ENCODE results near the gene MRPS6.

The MRPS6 gene

DNA sequence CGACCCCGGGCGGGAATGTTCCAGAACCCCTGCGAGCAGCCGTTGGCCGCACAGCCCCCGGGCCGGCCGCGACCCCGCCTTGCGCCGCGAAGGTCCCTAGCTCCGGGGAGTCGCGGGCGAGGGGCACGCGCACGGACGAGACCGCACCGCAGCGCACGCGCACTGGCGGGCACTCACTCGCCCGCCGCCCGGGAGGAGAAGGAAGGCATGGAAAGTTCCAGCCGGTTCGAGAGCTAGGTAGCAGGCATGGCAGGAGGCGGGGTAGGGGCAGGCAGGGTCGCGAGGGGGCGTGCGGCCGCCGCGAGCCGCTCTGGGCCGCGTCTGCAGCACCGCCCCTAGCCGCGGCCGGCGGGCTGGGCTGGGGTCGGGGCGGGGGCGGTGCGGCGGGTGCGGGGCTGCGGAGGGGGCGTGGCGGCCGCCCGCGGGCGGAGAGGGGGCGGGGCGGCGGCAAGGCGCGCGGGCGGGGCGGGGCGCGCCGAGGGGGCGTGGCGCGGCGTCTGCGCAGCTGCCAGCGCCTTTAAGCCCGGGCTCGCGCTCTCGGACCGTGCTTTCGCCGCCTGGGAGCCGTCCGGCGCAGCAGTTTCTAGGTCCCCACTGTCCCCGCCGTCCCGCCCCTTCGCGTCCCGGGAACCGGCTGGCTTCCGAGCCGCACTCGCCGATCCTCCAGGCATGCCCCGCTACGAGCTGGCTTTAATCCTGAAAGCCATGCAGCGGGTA, at the start of gene MRPS6, which contains the start of gene SLC5A3:
TSS of gene MRPS6 (plus strand) at position 547 of the 717 bp plus-strand sequence. CDS start at position 670, 123 bp downstream.
TSS of gene SLC5A3 (plus strand) at position 547 of the 717 bp plus-strand sequence. CDS start 21,621 bp downstream, outside the sequence.
- DNase-seq, result peak; percentile 90

DNA sequence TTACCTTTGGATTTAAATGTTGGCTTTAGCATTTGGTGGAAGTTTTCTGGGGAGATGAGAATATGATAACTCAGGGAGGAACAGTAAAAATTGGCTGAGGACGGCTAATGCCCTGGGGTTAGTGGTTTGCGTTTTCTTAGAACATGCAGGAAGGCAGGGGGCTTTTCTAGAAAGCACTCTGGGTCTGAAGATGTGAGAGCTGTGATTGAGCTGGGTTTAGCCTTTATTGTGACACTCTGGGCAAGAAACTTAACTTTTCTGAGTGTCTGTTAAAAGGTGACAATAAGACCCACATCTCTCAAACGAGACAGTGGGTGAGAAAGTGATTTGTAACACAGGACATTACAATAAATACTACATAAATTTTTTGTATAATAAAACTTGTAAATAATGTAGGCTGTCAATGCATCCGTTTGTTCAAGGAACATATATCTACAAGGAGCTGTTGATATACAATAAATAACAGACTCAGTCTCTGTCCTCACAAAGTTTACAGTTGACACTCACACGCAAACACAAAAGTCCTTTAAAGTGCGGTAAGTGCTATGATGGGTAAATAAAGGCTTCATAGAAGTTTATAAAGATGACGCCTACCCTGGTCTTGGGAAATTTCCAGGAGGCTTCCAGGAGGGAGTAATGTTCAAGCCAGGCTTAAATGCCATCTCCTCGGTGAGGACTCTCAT, 49.5 kb upstream of the MRPS6 start:
- no peak for DNase-seq

DNA sequence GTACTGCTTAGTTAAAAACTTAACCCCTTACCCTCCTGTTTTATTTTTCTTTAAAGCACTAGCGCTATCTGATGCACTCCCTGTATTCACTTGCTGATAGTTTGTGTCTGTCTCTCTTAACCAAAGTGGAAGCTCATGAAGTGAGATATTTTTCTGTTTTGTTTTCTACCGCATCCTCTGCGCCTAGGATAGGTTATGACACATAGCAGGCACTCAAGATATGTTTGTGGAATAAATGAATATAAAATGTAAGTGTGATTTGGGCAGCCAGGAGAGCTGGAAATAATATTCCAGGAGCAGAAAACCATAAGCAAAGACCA, 49.0 kb upstream of the MRPS6 start:
- DNase-seq, result no peak

DNA sequence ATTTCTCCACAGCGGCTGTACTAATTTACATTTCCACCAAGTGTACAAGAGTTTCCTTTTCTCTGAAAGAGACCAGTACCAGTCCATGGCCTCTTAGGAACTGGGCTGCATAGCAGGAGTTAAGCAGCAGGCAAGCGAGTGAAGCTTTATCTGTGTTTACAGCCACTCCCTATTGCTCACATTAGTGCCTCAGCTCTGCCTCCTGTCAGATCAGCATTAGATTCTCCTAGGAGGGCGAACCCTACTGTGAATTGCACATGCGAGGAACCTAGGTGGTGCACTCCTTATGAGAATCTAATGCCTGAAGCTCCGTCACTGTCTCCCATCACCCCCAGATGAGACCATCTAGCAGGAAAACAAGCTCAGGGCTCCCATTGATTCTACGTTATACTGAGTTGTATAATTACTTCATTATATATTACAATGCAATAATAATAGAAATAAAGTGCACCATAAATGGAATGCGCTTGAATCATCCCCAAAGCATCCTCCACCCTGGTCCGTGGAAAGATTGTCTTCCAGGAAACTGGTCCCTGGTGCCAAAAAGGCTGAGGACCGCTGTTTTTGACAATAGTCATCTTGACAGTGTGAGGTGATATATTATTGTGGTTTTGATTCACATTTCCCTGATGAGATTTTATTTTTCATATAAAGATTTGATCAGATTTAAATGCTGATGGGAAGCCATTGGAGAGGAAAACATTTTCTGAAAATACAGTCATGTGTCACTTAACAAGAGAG, 45.5 kb upstream of the MRPS6 start:
- no peak for DNase-seq

- DNase-seq, result no peak
These were observed 43.4 kb upstream of the MRPS6 start for GRCh38 chr21:34029743-34030528.

DNA sequence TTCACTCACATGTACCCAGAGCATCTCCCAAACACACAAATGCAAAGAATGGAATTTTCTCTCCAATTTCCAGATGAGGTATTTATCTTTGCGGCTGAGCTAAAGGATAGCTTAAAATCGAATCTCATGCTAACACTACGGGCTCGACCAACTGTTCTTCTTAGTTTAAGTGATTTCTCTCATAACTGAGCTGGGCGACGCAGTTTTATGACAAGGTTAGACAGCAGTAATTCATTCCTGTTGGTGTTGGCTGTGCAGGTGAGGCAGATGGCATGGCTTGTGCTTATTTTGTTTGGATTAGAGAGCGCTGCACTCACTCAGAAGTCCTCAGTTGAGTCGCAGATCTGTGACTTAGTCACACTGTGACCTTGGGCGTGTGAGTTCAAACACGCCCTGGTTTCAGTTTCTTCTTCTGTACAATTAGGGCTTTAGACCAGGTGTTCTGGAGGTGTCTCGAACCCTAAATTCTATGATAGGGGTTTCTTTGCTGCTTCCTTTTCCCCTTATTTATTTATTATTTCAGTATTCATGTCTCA, 41.5 kb upstream of the MRPS6 start:
- no peak for DNase-seq

DNA sequence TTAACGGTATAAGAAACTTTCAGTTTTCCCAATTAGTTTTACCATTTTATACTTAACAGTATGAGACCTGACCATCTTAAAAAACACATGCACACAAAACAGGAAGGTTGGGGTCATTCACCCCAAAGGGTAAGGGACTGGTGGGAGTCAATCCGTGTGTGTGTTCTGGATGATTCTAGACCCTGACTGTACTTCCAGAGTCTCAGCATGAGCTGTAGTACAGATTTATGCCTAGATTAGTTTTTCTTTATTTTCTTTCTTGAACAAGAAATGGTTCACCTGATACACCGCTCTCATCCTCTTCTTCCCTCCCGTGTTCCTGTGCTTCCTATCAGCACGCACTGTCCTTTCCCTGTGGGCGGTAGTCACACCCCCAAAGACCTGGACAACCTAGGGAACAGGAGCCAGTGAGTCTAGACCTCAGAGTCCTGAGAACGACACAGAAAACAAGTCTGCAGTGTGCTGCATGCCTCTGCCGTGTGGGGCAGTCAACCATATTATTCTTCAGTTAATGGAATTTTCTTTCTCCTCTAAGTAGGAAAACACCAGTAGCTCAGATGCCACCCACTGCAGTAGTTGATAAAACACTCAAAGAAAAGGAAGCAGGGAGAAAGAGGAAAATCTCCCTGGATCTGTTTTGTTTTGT, 38.9 kb upstream of the MRPS6 start:
- no peak for DNase-seq

DNA sequence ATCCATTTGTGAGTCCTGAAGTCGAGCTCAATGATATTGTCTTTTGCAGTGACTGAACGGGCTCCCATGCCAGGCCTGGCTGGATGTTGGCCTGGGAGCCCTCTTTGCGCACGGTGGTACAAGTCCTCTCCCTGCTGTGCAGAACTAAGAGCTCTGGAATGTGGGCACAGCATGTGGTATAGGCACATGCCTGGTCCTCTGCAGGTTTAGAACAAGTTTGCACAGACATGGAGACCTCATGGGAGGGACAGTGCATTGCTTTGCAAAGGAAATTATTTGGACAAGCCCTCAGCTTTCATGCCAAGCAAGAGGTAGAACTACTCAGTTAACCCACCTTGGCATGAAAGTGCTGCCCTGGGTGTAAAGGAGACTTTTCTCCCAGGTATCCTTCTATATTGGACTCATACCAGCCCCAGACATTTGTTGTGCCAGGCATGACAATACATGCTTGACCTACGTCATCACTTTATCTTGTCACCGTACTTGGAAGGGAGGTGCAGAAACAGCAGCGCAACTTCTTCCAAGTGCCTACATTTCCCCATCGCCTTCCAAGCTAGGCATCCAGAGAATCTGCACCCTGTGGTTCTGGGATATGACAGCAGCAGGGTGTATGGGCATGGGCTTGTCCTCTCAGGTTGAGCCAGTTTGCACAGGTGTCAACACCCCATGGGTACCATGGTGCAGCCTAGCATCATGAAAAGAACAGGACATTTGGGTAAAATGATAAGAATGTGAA, 37.6 kb upstream of the MRPS6 start:
- no peak for DNase-seq

DNA sequence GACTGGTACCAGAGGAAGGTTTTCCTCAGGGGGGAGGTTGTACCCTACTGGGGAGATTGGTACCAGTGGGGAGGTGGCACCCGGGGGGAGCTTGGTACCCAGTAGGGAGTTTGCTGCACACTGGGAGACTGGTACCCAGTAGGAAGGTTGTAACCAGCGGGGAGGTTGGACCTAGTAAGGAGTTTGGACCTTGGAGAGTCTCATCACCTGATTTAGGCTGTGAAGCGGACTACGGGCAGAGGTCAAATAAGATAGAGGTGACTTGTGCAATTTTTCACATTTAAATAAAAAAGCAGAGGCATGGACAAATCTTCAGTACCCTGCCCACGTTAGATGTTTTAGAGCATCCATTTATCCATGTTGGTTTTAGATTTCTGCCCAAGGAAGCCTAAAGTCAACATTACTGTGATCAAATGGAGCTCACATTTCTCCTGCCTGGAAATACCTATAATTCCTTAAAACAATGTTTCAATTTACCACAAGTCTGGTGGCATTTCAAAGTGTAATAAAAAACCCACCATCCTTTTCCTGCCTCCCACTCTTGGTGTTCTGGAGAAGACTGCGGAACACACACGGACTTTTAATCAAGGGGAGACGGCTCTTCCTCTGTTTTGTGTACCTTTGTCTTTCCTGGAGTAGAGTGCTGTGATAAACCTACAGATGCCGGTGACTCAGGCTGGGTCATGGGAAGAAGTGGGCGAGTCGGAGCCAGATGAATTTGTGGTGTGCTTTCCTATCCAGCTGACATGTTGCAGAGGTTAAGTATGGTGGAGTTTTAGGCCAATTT, 36.2 kb upstream of the MRPS6 start:
- no peak for DNase-seq

- no peak for DNase-seq
These were observed 33.5 kb upstream of the MRPS6 start for GRCh38 chr21:34039678-34040382.

DNA sequence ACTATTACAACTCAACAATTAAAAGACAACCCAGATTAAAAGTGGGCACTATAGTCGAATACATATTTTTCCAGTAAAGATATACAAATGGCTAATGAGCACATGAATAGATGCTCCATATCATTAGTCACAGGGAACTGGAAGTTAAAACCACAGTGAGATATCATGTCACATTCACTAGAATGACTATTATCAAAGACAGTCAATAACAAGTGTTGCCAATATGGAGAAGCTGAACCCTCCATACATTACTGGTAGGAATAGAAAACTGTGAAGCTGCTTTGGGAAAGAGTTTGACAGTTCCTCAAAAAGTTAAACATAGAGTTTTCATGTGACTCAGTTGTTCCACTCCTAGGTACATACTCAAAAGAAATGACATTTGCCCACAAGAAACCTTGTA, 30.6 kb upstream of the MRPS6 start:
- no peak for DNase-seq

- DNase-seq, result no peak
These were observed 30.0 kb upstream of the MRPS6 start for GRCh38 chr21:34043333-34043732.

GRCh38 chr21:34046917-34047316, 26.5 kb upstream of the MRPS6 start:
- DNase-seq, result no peak

- DNase-seq, result no peak
These were observed 25.5 kb upstream of the MRPS6 start for GRCh38 chr21:34047835-34048234.

- no peak for DNase-seq
These were observed 21.2 kb upstream of the MRPS6 start for GRCh38 chr21:34052171-34052570.

- no peak for DNase-seq
These were observed 19.1 kb upstream of the MRPS6 start for GRCh38 chr21:34054259-34054658.

- no peak for DNase-seq
These were observed 17.8 kb upstream of the MRPS6 start for GRCh38 chr21:34055615-34056014.

- DNase-seq, result no peak
These were observed 11.4 kb upstream of the MRPS6 start for GRCh38 chr21:34061983-34062382.

- no peak for DNase-seq
These were observed 8.4 kb upstream of the MRPS6 start for GRCh38 chr21:34065027-34065426.

- DNase-seq, result no peak
These were observed 1.7 kb upstream of the MRPS6 start for GRCh38 chr21:34071683-34072082.
